GM12892 (cell line): ENCODE data around the gene SOCS6.
"Not testable (repeated sequence)": the region's sequence is repeated elsewhere in the genome, so short reads cannot be mapped to it uniquely, and the experiment has no call there.

ENCODE experiments used
- POLR2A ChIP-seq: IDR thresholded peaks from 2 replicates; pipeline ENCODE4 v1.6.1; 2011; ENCODE audit warnings: low read depth, low read length, control low read depth
- TAF1 ChIP-seq: IDR thresholded peaks from 2 replicates; pipeline ENCODE4 v1.6.1; 2011; ENCODE audit warnings: low read depth, mild to moderate bottlenecking, control low read depth, low read length, borderline replicate concordance

DNA sequence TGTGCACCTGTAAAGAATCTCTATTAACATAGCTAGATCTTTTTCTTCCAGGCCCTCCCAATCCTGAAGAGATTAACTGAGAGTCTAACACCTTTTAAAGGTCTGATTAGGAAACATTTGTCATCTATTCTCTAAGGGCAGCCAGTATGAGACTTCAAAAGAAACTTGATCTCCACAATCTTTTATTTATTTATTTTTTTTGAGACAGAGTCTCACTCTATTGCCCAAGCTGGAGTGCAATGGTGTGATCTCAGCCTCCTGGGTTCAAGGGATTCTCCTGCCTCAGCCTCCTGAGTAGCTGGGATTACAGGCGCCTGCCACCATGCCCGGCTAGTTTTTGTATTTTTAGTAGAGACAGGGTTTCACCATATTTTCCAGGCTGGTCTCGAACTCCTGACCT lies 78.5 kb downstream of the SOCS6 start:
- TF ChIP-seq TAF1, POLR2A: not testable (repeated sequence)
